GM19468 (cell line): ENCODE measurements around the gene LRFN5.
"Not testable (repeated sequence)": the region's sequence is repeated elsewhere in the genome, so short reads cannot be mapped to it uniquely, and the experiment has no call there.

Experiments used
- ATAC-seq: cut with Tn5 transposase; IDR thresholded peaks from one replicate; pipeline ENCODE4 v1.9.1; 2021; ENCODE audit warnings: mild to moderate bottlenecking, moderate library complexity, moderate number of reproducible peaks; ENCODE audit not compliant: unreplicated experiment; ENCODE audit errors: extremely low read depth

The LRFN5 gene

GRCh38 chr14:41606532-41607303, at the start of gene LRFN5:
LRFN5 (plus strand) TSS chr14:41606876.
- no peak for ATAC-seq

- no peak for ATAC-seq
Observed at GRCh38 chr14:41558490-41558889, 48.2 kb upstream of the LRFN5 start.

GRCh38 chr14:41566864-41567263, 39.8 kb upstream of the LRFN5 start:
- ATAC-seq = not testable (repeated sequence)

- ATAC-seq = no peak
Observed at GRCh38 chr14:41568979-41569378, 37.7 kb upstream of the LRFN5 start.

- ATAC-seq = no peak
Observed at GRCh38 chr14:41570415-41571155, 36.1 kb upstream of the LRFN5 start.

GRCh38 chr14:41586237-41586636, 20.4 kb upstream of the LRFN5 start:
- ATAC-seq = no peak

GRCh38 chr14:41597647-41598046, 9.0 kb upstream of the LRFN5 start:
- ATAC-seq = no peak

- ATAC-seq = not testable (repeated sequence)
Observed at GRCh38 chr14:41599805-41600385, 6.8 kb upstream of the LRFN5 start.

GRCh38 chr14:41604721-41605531, 1.8 kb upstream of the LRFN5 start:
- ATAC-seq = no peak

GRCh38 chr14:41605550-41606281, 960 bp upstream of the LRFN5 start:
- ATAC-seq = no peak

- no peak for ATAC-seq
Observed at GRCh38 chr14:41606282-41606531, 469 bp upstream of the LRFN5 start.

- ATAC-seq = no peak
Observed at GRCh38 chr14:41607304-41607775, 664 bp downstream of the LRFN5 start.

GRCh38 chr14:41607966-41608663, 1.4 kb downstream of the LRFN5 start:
- ATAC-seq = no peak

GRCh38 chr14:41608681-41609390, 2.2 kb downstream of the LRFN5 start:
- ATAC-seq = no peak

- ATAC-seq = no peak
Observed at GRCh38 chr14:41609704-41610183, 3.1 kb downstream of the LRFN5 start.

GRCh38 chr14:41615011-41615595, 8.4 kb downstream of the LRFN5 start:
- no peak for ATAC-seq

GRCh38 chr14:41623736-41624135, 17.1 kb downstream of the LRFN5 start:
- no peak for ATAC-seq

GRCh38 chr14:41629876-41630275, 23.2 kb downstream of the LRFN5 start:
- no peak for ATAC-seq
